Astrocyte (in vitro differentiated cells and primary cell): ENCODE measurements around the gene ATXN10. TPM values are rescaled to one million over a fixed set of nuclear protein-coding genes. Genes with fewer than 3 reads are reported as not detected.

Source experiments
- DNase-seq: peaks from one replicate; pipeline ENCODE4 v3.0.0-alpha.2; 2010; ENCODE audit warnings: low read depth
- FAIRE-seq: peaks from 2 replicates; lab custom pipeline; 2011; peaks lifted over from hg19 to GRCh38; lab: Jason Lieb, UNC
- H2AFZ ChIP-seq: 2 replicates; pipeline ENCODE4 v1.6.0; 2012; ENCODE audit warnings: low read depth, low read length, inconsistent platforms
- H3K27ac ChIP-seq: 2 replicates; pipeline ENCODE4 v1.5.1; 2011; ENCODE audit warnings: low read depth, low read length, inconsistent platforms
- H3K27me3 ChIP-seq: 2 replicates; pipeline ENCODE4 v1.6.0; 2011; ENCODE audit warnings: low read length, inconsistent platforms; ENCODE audit not compliant: insufficient read depth
- H3K36me3 ChIP-seq: 2 replicates; pipeline ENCODE4 v1.5.1; 2011; ENCODE audit warnings: low read length, inconsistent platforms; ENCODE audit not compliant: insufficient read depth
- H3K4me1 ChIP-seq: 2 replicates; pipeline ENCODE4 v1.5.1; 2011; ENCODE audit warnings: low read length, inconsistent platforms; ENCODE audit not compliant: insufficient read depth
- H3K4me2 ChIP-seq: 2 replicates; pipeline ENCODE4 v1.6.0; 2012; ENCODE audit warnings: low read length, inconsistent platforms
- H3K4me3 ChIP-seq: 2 replicates; pipeline ENCODE4 v1.5.1; 2011; ENCODE audit warnings: low read depth, mild to moderate bottlenecking, low read length, inconsistent platforms; ENCODE audit not compliant: insufficient read depth
- H3K79me2 ChIP-seq: 2 replicates; pipeline ENCODE4 v1.6.0; 2012; ENCODE audit warnings: mild to moderate bottlenecking, low read length, inconsistent platforms; ENCODE audit not compliant: insufficient read depth
- H3K9ac ChIP-seq: 2 replicates; pipeline ENCODE4 v1.6.0; 2012; ENCODE audit warnings: mild to moderate bottlenecking, low read length, inconsistent platforms
- H3K9me3 ChIP-seq: 2 replicates; pipeline ENCODE4 v1.5.1; 2012; ENCODE audit warnings: low read depth, mild to moderate bottlenecking, low read length, inconsistent platforms; ENCODE audit not compliant: insufficient read depth
- H4K20me1 ChIP-seq: 2 replicates; pipeline ENCODE4 v1.6.0; 2012; ENCODE audit warnings: low read length, inconsistent platforms; ENCODE audit not compliant: insufficient read depth
- H3K27ac Mint-ChIP-seq: one replicate; pipeline ENCODE4 v1.8.0; 2021; ENCODE audit warnings: mild to moderate bottlenecking, mixed read lengths; ENCODE audit not compliant: unreplicated experiment
- H3K27me3 Mint-ChIP-seq: one replicate; pipeline ENCODE4 v1.8.0; 2021; ENCODE audit warnings: low read depth, mixed read lengths; ENCODE audit not compliant: unreplicated experiment
- H3K36me3 Mint-ChIP-seq: one replicate; pipeline ENCODE4 v1.8.0; 2021; ENCODE audit warnings: low read depth, mixed read lengths; ENCODE audit not compliant: unreplicated experiment
- H3K4me1 Mint-ChIP-seq: one replicate; pipeline ENCODE4 v1.8.0; 2021; ENCODE audit warnings: low read depth, mixed read lengths; ENCODE audit not compliant: unreplicated experiment
- H3K4me3 Mint-ChIP-seq: one replicate; pipeline ENCODE4 v1.8.0; 2021; ENCODE audit warnings: mild to moderate bottlenecking, moderate library complexity, mixed read lengths; ENCODE audit not compliant: unreplicated experiment
- H3K9me3 Mint-ChIP-seq: one replicate; pipeline ENCODE4 v1.8.0; 2021; ENCODE audit warnings: mild to moderate bottlenecking, mixed read lengths; ENCODE audit not compliant: unreplicated experiment
- EZH2 ChIP-seq: IDR thresholded peaks from 2 replicates; pipeline ENCODE4 v1.6.1; 2012; ENCODE audit warnings: mild to moderate bottlenecking, low read length, inconsistent platforms; ENCODE audit not compliant: insufficient read depth
- total RNA-seq: library from RNA; stranded (reverse); gene quantifications from 2 replicates; pipeline ENCODE4 v1.2.1, GENCODE V29; 2021
- TF ChIP-seq, protein P1 (sequence below): IDR thresholded peaks from 2 replicates; pipeline ENCODE4 v1.5.1; 2011; ENCODE audit warnings: low read depth, mild to moderate bottlenecking, inconsistent platforms, low read length, moderate library complexity; ENCODE audit not compliant: insufficient read depth

Gene ATXN10
- total RNA-seq, 1 donor from 2014 or later, result 195 TPM

DNA sequence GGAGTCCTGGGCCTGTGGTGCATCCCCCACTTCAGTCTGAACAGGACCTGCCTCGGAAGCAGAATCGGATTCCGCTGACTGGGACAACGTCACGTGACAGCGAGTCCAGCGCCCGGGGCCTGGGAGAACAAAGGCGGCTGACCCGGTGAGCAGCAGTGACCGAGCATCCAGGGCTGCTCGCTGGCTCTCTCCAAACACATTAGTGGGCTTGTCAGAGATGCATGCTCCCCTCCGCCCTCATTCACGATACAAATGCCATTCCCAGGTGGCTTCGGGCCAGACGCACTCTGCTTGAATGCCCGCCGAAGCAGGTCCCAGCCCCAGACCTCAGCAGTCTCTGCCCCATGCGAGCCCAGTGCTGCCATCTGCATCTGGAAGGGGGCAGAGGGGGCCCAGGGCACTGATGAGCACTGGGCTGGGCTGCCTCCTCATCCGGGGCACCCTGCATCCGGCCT is 214.3 kb downstream of the ATXN10 start:
- Histone ChIP-seq H3K4me3 (no peak overlapping the region), H3K27me3 (peaks cover 13% of the 10 kb centered on the region), H3K4me2 (peak overlapping the region; percentile 29), H3K36me3 (no peaks in the 10 kb centered on the region), H4K20me1 (no peaks in the 10 kb centered on the region), H3K79me2 (no peaks in the 10 kb centered on the region), H3K4me1 (peaks cover 15% of the 10 kb centered on the region), H3K9me3 (no peaks in the 10 kb centered on the region), H3K27ac (no peak overlapping the region), H3K9ac (no peak overlapping the region), H2AFZ (peak overlapping the region; percentile 26)
- Mint-ChIP-seq H3K27me3 (peaks cover 38% of the 10 kb centered on the region), H3K9me3 (no peaks in the 10 kb centered on the region), H3K36me3 (no peaks in the 10 kb centered on the region), H3K4me3 (no peak overlapping the region), H3K4me1 (no peaks in the 10 kb centered on the region), H3K27ac (no peak overlapping the region)
- no peak for TF ChIP-seq EZH2
- FAIRE-seq, result no peak
- no peak for DNase-seq

DNA sequence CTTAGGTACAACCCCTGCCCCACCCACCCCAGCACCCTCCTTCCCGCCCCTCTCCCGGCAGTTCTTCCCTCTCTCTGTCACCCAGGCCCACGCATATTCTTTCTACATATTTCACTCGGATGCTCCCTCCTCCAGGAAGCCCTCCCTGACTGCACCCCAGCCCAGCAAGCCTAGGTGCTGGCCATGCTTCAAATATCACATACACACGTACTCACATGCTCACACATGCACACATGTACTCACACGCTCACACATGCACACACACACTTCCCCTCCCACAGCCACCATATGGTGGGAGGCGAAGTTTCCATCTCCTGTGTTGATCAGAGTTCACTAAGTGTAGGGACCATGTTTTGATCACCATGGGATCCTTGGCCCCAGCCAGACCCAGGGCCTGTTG is 214.9 kb downstream of the ATXN10 start:
- no peak overlapping the region for H3K27ac Mint-ChIP-seq
- no peaks in the 10 kb centered on the region for H3K4me1 Mint-ChIP-seq
- no peaks in the 10 kb centered on the region for H3K79me2 ChIP-seq
- no peak overlapping the region for H3K4me3 Mint-ChIP-seq
- no peak overlapping the region for H2AFZ ChIP-seq
- peaks cover 14% of the 10 kb centered on the region for H3K4me1 ChIP-seq
- no peak overlapping the region for H3K4me3 ChIP-seq
- H3K27me3 Mint-ChIP-seq, result peaks cover 36% of the 10 kb centered on the region
- no peak for DNase-seq
- H3K27me3 ChIP-seq, result peaks cover 7% of the 10 kb centered on the region
- TF ChIP-seq, protein P1, sequence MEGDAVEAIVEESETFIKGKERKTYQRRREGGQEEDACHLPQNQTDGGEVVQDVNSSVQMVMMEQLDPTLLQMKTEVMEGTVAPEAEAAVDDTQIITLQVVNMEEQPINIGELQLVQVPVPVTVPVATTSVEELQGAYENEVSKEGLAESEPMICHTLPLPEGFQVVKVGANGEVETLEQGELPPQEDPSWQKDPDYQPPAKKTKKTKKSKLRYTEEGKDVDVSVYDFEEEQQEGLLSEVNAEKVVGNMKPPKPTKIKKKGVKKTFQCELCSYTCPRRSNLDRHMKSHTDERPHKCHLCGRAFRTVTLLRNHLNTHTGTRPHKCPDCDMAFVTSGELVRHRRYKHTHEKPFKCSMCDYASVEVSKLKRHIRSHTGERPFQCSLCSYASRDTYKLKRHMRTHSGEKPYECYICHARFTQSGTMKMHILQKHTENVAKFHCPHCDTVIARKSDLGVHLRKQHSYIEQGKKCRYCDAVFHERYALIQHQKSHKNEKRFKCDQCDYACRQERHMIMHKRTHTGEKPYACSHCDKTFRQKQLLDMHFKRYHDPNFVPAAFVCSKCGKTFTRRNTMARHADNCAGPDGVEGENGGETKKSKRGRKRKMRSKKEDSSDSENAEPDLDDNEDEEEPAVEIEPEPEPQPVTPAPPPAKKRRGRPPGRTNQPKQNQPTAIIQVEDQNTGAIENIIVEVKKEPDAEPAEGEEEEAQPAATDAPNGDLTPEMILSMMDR, result no peak
- no peak for TF ChIP-seq EZH2
- no peak overlapping the region for H3K9ac ChIP-seq
- no peaks in the 10 kb centered on the region for H4K20me1 ChIP-seq
- no peaks in the 10 kb centered on the region for H3K36me3 Mint-ChIP-seq
- no peak for FAIRE-seq
- H3K9me3 Mint-ChIP-seq, result no peaks in the 10 kb centered on the region
- H3K36me3 ChIP-seq, result no peaks in the 10 kb centered on the region
- no peak overlapping the region for H3K27ac ChIP-seq
- no peak overlapping the region for H3K4me2 ChIP-seq
- H3K9me3 ChIP-seq, result no peaks in the 10 kb centered on the region

DNA sequence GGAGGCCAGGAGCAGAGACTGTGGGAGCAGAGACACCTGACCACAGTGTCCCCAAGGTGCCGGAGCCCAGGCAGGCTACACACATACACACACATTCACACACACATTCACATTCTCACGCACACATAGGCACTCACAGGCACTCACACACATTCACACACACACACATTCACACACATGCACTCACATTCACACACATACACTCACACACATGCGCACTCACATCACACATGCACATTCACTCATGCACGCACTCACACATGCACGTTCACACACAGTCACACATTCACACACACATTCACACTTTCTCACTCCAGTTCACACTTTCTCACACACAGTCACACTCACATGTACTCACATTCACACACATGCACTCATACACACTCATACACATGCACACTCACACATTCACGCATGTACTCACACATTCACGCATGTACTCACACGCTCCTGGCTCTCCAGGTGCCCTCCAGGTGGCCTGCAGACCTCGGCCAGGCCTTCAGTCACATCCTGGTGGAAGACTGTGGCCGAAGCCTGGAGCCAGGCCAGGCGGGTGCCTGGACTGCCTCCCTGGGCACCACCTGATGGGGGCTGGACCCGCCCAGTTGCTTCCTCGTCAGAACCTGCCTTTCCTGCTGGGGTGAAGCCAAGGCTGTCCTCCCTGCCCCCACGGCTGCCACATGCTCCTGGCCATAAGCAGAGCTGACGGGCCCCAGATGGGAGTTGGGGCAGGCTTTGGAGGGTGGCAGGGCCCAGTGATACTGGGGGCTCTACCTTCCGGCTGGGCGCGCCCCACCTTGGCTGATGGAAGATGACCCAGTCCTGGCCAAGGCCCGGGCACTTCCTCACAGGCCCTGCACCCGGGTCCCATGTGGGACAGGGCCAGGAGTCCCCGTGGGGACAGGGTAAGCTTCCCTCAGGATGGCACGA is 215.8 kb downstream of the ATXN10 start:
- no peak overlapping the region for H2AFZ ChIP-seq
- peaks cover 14% of the 10 kb centered on the region for H3K4me1 ChIP-seq
- no peaks in the 10 kb centered on the region for H3K9me3 ChIP-seq
- no peak overlapping the region for H3K9ac ChIP-seq
- no peaks in the 10 kb centered on the region for H4K20me1 ChIP-seq
- H3K27ac ChIP-seq, result no peak overlapping the region
- Mint-ChIP-seq H3K36me3 (no peaks in the 10 kb centered on the region), H3K4me3 (no peak overlapping the region), H3K9me3 (no peaks in the 10 kb centered on the region), H3K27ac (no peak overlapping the region), H3K27me3 (peaks cover 29% of the 10 kb centered on the region), H3K4me1 (no peaks in the 10 kb centered on the region)
- no peak overlapping the region for H3K4me3 ChIP-seq
- no peak for FAIRE-seq
- H3K27me3 ChIP-seq, result peaks cover 3% of the 10 kb centered on the region
- TF ChIP-seq, protein P1, result no peak
- no peak for TF ChIP-seq EZH2
- no peak overlapping the region for H3K4me2 ChIP-seq
- H3K36me3 ChIP-seq, result no peaks in the 10 kb centered on the region
- DNase-seq, result no peak
- no peaks in the 10 kb centered on the region for H3K79me2 ChIP-seq
